ENCODE data around the gene SLAMF9.

Gene SLAMF9

GRCh38 chr1:159953536-159954515 lies at the start of gene SLAMF9:
Gene SLAMF9, minus strand, starts transcription at chr1:159954237. Its CDS starts 100 bp downstream, at chr1:159954137.
- no peak for DNase-seq

- DNase-seq = no peak
Observed at GRCh38 chr1:160001440-160001839, 47.4 kb upstream of the SLAMF9 start.

- no peak for DNase-seq
Observed at GRCh38 chr1:159999204-159999603, 45.2 kb upstream of the SLAMF9 start.

DNA sequence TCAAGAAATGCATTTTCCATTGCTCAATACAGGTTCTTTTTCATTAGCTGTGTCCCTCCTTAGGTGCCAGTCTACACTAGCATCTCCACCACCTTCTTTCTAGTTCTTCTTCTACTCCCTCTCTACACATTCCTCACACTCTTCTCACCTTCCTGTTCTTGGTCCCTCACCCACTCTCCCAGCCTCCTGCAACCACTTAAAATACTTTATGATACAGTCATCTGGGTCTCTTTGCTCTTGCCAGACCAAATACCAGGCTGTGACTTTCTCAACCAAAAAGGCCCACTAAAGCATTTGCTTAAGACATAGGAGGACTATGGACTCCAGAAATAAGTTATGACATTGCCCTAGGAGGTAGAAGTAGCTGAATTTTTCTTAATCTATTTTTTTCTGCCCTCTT lies 42.6 kb upstream of the SLAMF9 start:
- DNase-seq = no peak

DNA sequence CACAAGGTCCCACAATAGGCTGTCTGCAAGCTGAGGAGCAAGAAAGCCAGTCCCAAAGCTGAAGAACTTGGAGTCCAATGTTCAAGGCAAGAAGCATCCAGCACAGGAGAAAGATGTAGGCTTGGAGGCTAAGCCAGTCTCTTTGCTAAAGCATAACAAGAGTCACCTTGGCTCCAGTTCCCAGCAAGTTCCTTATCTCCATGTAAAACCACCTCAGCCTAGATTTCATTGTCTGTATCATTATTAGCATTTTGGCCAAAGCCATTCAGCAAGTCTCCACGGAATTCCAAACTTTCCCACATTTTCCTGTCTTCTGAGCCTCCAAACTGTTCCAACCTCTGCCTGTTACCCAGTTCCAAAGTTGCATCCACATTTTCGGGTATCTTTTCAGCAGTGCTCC lies 40.9 kb upstream of the SLAMF9 start:
- DNase-seq = no peak

DNA sequence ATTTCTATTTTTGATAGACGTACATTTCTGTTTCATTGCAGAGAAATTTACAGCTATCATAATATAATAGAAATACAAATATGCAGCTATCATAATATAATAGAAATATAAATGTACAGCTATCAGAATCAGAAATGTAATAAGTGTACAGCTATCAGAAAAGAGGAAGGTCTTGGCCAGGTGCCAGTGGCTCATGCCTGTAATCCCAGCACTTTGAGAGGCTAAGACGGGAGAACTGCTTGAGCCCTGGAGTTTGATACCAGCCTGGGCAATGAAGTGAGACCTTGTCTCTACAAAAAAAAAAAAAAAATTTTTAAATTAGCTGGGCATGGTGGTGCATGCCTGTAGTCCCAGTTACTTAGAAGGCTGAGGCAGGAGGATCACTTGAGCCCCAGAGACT lies 39.9 kb upstream of the SLAMF9 start:
- no peak for DNase-seq

DNA sequence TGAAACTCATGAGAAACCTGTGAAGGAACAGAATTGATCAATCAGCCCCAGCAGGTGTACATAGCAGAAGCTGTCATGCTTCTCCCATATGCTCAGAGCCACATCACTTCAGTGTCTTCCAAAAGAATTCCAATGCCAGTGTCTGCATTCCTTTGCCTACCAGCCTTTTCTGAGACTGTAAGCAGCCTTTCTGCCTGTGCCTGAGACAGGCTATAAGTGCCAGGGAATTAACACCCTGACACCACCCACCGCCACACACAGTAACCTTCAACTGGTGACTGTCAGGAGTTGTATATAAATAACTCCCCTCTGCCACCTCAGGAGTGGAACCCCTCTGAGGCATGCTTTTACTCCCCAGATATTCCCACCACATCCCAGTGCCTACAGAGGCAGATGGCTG lies 38.1 kb upstream of the SLAMF9 start:
- no peak for DNase-seq

GRCh38 chr1:159991513-159991912 lies 37.5 kb upstream of the SLAMF9 start:
- no peak for DNase-seq

- DNase-seq = no peak
Observed at GRCh38 chr1:159990005-159990404, 36.0 kb upstream of the SLAMF9 start.

DNA sequence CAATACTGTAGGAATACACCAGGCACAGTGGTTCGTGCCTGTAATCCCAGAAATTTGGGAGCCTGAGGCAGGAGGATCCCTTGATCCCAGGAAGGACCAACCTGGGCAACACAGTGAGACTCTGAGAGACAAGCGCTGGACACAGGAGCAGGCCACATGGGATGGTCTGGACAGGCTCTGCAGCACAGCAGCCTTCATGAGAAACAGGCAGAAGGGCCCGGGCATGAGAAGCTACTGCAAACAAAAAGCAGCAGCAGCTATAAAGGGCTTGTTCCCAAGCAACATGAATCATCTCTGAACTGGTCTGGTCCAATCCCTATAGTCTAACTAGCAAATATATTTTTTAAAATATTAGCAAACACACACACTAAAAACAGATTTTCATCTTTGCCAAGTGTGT lies 35.5 kb upstream of the SLAMF9 start:
- DNase-seq = no peak

DNA sequence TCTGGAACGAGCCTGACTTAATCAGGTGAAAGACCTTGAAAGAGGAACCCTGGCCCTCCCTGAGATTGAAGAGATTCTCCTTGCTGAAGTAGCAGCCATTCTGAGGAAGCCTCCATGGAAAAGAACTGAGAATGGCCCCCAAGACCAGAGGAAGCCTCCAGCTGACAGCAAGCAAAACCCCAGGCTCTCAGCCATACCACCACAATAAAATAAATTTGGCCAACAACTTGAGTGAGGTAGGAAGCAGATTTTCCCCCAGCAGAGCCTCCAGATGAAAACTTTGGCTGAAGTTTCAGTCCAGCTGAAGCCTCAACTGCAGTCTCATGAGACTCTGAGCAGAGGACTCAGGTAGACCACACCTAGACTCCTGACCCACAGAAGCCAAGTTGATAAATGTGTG lies 34.0 kb upstream of the SLAMF9 start:
- no peak for DNase-seq

DNA sequence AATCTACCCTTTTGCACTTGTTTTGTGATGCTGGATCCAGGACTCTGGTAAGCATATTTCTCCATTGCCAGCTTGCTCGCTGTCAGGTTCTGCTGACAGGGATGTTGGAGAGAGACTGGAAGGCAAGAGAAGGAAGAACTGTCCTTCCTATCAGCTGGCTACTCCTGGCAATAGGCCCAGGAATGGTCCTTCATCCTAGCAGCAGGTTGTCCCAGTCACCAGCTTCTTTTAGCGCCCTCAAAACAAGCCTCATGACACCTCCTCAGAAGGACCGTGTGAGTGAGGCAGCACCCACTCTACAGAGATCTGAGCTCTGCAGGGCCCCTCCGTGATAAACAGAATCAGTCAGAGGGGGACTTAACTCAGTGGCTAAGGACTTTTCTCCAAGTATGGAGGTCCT lies 33.1 kb upstream of the SLAMF9 start:
- no peak for DNase-seq

DNA sequence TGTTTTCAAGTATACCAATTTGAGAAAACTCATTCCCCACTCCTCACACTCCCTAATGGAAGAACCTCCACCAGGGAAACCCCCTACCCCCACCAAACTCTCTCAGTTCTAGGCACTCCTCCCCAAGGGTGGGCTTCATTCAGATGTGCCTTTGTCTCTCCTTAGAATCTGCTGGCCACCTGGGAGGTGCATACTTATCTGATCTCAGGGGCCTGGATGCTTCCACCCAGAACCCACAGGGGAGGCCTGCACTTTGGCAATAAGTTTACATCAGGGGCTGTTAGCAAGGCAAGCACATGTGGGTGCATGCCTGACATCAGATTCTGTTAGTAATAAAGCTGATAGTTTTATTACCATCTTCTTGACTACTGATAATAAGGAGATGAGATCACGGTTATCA lies 32.5 kb upstream of the SLAMF9 start:
- DNase-seq = no peak

- no peak for DNase-seq
Observed at GRCh38 chr1:159986093-159986492, 32.1 kb upstream of the SLAMF9 start.

GRCh38 chr1:159985473-159985872 lies 31.4 kb upstream of the SLAMF9 start:
- no peak for DNase-seq

DNA sequence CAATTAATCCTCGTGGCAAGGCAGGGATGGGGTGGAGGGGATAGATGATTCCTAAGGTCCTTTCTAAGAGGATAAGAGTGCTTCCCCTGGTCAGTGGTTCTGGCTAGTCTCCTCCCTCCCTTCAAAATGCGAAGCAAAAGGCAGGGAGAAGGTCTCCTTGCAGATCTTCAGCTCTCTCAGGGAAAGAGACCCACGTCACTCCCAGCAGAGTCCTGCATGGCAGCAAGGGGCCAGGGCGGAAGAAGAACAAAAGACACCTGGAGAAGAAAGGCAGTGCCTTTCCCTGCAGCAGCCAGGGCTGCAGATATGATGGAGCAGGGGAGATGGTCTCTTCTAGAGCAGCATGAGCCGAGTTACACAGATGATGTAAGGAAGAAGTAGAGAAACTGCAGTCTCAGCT lies 29.6 kb upstream of the SLAMF9 start:
- no peak for DNase-seq

DNA sequence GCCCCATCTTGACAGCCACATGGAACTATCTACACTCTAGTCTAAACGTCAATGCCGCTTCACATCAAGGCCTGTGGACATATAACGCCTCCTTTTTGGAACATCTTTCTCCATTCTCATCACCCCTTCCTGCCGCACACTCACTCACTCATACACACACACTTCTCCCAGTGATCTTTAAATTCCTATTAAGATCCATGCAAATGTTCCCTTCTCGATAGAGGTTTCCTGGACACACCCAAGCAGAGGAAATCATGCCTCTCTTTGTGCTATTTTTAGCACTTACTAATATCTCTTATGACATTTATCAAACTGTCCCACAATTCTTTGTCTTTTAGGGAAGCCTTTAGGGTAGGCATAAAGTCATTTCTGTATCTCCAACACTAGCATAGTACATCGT lies 28.2 kb upstream of the SLAMF9 start:
- DNase-seq = no peak

DNA sequence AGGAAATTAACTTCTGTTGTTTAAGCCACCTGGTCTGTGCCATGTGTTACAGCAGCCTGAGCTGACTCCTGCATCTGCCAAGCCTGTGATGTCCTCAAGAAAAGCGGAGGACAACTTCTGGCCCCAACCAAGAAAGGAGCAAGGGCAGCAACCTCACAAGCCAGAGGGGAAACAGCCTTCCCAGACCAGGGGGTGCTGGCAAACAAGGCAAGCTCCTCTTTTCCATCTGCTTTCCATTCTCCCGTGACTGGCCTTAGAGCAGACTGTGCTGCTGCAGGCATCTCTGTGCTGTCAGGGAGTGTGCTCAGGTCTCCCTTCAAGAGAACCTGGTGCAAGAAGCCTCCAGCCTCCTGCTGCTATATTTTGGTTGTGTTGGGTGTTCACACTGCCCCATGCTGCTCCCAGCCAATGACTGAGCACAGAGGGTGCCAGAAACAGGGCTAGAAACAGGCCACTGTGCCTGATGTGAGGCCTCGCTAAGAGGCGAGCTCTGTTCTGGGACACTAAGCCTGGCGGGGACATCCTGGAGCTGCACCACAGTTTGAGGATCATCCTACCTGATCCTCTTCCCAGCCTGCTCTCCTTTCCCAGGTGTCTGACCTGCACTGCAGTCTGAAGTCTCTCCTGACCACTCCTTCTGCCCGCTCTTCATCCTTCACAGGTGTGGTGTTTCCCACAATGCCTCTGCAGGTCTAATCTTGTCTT lies 27.5 kb upstream of the SLAMF9 start:
- DNase-seq = no peak

DNA sequence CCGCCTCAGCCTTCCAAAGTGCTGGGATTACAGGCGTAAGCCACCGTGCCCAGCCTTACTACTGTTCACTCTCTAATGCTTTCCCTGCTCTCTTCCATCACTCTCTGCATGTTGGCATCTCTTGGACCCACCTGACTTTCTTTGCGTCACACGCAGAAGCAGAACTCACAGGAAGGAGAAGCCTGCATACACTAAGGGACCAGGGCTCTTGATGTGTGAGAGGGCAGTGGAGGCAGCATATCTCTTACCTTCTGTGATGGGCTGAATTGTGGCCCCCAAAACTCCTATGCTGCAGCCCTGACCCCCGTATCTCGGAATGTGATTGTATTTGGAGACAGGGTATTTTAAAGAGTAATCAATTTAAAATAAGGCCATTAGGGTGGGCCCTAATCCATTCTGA lies 26.7 kb upstream of the SLAMF9 start:
- no peak for DNase-seq

GRCh38 chr1:159980076-159980475 lies 26.0 kb upstream of the SLAMF9 start:
- no peak for DNase-seq

DNA sequence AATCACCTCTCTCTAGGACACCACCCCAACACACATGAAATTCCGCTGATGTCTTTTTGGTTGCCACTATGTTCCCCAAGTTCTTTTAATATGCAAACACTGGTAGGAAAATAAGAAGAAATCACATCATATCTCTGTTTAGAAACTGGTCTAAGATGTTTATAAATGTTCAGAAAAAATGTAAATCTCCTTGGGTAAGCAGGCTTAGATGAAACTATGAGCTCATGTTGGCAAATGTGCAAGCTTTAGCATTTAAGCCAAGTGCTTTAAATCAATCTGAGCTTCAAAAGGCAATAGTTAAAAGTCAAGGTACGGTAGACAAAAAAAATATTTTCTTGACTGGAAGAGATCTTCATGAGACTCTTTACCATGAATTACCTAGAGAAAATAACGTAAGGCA lies 25.2 kb upstream of the SLAMF9 start:
- no peak for DNase-seq

DNA sequence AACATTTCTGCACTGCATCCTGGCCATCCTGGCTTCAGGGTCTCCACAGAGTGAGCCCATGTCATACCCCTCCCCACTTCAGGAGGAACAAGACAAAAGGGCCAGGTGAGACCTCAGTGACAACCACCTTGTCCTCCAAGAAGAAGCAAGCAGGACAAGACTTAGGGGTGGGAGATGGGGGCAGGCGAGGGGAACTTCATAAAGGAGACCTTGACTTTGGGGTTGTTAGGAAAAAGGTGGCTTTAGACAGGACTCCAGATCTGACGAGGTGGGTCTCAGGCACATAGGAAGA lies 24.0 kb upstream of the SLAMF9 start:
- no peak for DNase-seq

DNA sequence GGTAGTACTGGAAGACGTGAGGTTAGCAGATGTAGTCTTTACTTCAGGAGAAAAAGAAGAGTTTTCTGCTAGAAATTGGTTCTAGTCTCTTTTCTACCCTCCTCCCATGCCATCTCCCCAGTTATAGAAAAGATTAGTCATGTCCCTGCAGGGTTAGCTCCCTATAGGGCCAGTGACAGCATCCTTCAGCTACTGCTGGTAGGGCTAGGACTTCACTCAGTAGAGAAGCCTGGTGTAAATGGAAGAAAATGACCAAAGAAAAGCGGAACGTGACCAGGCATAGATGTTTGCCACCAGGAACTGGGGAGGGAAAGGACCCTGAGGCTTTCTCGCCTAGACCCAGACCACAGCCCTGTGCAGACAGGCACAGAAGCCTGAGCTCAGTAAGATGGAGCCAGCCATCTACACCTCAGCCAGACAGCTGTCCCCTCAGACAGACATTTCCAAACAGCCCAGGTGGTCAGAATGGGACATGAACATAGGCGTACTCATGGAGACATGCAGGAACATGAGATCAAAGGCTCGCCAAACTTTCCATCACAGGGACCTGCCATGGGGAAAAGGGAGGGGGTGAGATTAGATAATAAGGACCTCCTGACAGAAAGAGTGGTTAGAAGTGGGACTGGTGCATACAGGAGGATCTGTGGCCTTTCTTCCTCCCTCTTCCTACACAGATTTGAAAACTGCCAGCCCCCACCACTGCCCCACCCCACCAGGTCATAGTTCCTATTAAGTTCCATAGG lies 23.5 kb upstream of the SLAMF9 start:
- DNase-seq = no peak
